HG02970 (cell line): Measurements from ENCODE around the gene GAMT.

ENCODE experiments used
- ATAC-seq: cut with Tn5 transposase; IDR thresholded peaks from one replicate; pipeline ENCODE4 v1.9.1; 2021; ENCODE audit warnings: mild to moderate bottlenecking, moderate library complexity, moderate number of reproducible peaks; ENCODE audit not compliant: unreplicated experiment, low FRiP score

GAMT gene

GRCh38 chr19:1350867-1351266 is 50.5 kb downstream of the GAMT start:
- ATAC-seq, result no peak

DNA sequence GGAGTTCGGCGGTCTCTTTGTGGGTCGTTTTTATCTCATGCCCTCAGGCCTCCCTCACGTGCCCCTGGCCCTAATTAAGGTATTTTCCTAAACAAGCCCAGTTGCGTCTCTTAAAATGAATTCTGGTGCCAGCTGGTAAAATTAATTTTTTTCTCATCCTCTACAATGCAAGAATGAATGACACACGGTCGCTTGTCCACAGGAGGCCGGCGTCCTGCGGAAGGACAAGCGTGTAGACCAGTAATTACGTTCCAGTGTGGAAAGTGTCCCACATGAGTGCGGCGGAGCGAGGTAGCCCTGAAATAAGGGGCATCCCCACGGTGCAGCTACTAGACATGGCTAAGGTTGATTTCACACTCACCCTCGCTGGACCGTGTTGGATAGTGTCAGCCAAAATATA is 52.1 kb downstream of the GAMT start:
- ATAC-seq, result no peak
